Muscle of back (tissue), 13 donors: ENCODE measurements around the gene TAF11L12. TPM values are rescaled to one million over a fixed set of nuclear protein-coding genes. Genes with fewer than 3 reads are reported as not detected.
"Not testable (repeated sequence)": the region's sequence is repeated elsewhere in the genome, so short reads cannot be mapped to it uniquely, and the experiment has no call there.

Source experiments
- DNase-seq, 3 donors: peaks; one replicate each; pipeline versions ENCODE4 v3.0.0 to v3.0.0-alpha.2; 2013
- long read RNA-seq, 9 donors: transcript quantifications; one replicate each; lab custom pipeline, GENCODE V29; 2026
- polyA plus RNA-seq, 10 donors: library from polyadenylated mRNA; unstranded; fragments of 120-200 nt; gene quantifications; one replicate each; pipeline ENCODE4 v1.2.1, GENCODE V29; 2013; ENCODE audit not compliant: insufficient read length in 10 of 10

TAF11L12 gene
- polyA plus RNA-seq = not detected
- long read RNA-seq, donor 1 = 0 reads
- long read RNA-seq, donor 2 = 0 reads
- long read RNA-seq, donor 3 = 0 reads
- long read RNA-seq, donor 4 = 0 reads
- long read RNA-seq, donor 5 = 0 reads
- long read RNA-seq, donor 6 = 0 reads
- long read RNA-seq, donor 7 = 0 reads
- long read RNA-seq, donor 8 = 0 reads
- long read RNA-seq, donor 9 = 0 reads

GRCh38 chr5:17610092-17610491 is at the start of gene TAF11L12:
Gene TAF11L12, plus strand, starts transcription at chr5:17610392.
- not testable (repeated sequence) for DNase-seq

DNA sequence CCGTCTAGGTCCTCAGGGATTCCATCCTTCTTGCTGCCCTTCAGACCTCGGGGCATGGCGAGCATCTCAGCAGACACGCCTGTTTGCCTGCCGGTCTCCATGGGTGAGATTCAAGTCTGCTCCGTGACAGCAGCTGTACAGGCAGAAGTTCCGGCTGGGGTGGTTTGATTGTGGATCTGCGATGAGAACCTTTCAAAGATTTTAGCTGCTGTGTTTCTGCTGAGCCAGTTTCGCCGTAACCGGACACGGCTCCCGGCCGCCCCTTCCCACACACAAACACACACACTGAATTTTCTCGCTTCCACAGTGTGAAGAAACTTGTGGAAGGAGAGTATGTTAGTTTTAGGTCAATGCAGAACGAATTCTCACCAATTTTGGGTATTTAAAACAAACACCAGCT is 24.5 kb upstream of the TAF11L12 start, which contains the start of gene TAF11L7:
Gene TAF11L7 (minus strand): TSS at position 101 of the 400 bp plus-strand sequence.
- DNase-seq = not testable (repeated sequence)

DNA sequence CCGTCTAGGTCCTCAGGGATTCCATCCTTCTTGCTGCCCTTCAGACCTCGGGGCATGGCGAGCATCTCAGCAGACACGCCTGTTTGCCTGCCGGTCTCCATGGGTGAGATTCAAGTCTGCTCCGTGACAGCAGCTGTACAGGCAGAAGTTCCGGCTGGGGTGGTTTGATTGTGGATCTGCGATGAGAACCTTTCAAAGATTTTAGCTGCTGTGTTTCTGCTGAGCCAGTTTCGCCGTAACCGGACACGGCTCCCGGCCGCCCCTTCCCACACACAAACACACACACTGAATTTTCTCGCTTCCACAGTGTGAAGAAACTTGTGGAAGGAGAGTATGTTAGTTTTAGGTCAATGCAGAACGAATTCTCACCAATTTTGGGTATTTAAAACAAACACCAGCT is 19.3 kb upstream of the TAF11L12 start, which contains the start of gene TAF11L8:
Gene TAF11L8 (minus strand): TSS at position 101 of the 400 bp plus-strand sequence.
- DNase-seq = not testable (repeated sequence)

DNA sequence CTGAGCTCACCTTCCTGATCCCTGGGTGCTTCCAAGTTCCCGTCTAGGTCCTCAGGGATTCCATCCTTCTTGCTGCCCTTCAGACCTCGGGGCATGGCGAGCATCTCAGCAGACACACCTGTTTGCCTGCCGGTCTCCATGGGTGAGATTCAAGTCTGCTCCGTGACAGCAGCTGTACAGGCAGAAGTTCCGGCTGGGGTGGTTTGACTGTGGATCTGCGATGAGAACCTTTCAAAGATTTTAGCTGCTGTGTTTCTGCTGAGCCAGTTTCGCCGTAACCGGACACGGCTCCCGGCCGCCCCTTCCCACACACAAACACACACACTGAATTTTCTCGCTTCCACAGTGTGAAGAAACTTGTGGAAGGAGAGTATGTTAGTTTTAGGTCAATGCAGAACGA is 15.9 kb upstream of the TAF11L12 start, which contains the start of gene TAF11L9:
Gene TAF11L9 (minus strand): TSS at position 140 of the 400 bp plus-strand sequence.
- DNase-seq = not testable (repeated sequence)

DNA sequence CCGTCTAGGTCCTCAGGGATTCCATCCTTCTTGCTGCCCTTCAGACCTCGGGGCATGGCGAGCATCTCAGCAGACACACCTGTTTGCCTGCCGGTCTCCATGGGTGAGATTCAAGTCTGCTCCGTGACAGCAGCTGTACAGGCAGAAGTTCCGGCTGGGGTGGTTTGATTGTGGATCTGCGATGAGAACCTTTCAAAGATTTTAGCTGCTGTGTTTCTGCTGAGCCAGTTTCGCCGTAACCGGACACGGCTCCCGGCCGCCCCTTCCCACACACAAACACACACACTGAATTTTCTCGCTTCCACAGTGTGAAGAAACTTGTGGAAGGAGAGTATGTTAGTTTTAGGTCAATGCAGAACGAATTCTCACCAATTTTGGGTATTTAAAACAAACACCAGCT is 12.5 kb upstream of the TAF11L12 start, which contains the start of gene TAF11L10:
Gene TAF11L10 (minus strand): TSS at position 101 of the 400 bp plus-strand sequence.
- DNase-seq = not testable (repeated sequence)

DNA sequence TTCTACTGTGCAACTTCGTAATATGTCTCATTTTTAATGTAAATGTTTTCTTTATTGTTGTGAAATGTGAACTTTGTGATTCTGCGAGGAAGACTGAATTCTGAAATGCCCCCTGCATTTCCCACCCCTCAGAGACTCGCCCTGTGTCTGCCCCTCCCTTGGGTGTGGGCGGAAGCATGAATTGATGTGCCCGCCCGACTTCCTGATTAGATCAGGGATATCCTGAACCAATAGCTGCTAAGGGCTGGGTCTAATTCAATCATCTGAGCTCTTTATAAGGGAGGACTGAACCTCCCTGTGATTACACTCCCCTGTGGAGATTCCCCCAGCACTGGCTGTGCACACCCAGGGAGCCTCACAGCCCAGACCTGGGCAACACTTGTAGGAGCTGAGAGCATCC is 6.3 kb upstream of the TAF11L12 start, which contains the start of gene TAF11L11:
Gene TAF11L11 (plus strand): TSS at position 304 of the 400 bp plus-strand sequence.
- not testable (repeated sequence) for DNase-seq

DNA sequence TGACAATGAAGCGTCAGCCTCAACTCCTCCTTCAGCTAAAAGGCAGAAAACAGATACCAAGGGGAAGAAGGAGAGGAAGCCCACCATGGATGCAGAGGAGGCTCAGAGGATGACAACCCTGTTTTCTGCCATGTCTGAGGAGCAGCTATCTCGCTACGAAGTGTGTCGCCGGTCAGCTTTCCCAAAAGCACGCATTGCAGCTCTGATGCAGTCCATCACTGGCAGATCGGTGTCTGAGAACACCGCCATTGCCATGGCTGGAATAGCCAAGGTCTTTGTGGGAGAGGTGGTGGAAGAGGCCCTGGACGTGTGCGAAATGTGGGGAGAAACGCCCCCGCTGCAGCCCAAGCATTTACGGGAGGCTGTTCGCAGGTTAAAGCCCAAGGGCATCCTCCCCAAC is 5.2 kb upstream of the TAF11L12 start:
- DNase-seq = no peak

DNA sequence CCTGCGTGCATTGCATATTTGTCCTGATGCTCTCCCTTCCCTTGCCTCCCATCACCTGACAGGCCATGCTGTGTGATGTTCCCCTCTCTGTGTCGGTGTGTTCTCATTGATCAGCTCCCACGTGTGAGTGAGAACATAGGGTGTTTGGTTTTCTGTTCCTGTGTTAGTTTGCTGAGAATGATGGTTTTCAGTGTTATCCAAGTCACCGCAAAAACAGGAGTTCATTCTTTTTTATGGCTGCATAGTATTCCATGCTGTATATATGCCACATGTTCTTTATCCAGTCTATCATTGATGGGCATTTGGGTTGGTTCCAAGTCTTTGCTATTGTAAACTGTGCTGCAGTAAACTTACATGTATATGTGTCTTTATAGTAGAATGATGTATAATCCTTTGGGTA is 2.7 kb upstream of the TAF11L12 start:
- not testable (repeated sequence) for DNase-seq

DNA sequence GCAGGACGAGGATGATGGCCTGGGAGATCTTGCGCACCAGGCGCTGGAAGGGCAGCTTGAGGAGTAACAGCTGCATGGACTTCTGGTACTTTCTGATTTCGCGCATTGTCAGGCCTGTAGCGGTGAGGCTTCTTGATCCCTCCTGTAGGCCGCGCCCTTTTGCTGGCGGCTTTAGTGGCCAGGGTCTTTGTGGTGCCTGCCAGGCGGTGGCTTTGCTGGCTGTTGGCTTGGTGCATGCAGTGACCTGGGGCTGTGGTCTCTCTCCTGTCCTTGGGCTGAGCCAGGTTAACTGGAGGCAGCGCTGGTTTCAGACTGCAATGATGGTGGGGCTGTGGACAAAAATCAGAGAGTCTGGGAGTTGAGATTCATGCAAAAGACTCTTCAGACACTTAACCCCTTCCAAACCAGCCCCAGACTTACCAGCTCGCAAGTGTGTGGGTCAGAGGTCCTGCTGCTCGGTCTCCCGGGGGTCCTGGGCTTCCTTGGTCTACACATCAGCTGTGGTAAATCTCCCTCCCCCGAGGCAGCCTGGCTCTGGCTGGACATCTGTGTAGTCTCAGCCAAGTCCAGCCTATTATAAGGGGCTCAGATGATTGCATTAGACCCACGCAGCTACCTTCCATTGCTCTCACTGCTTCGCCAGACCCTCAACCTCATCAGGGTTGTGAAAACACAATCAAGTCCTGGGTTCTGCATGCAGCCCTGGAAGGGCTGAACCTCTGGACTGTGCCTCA is 4.8 kb downstream of the TAF11L12 start:
- no peak for DNase-seq

GRCh38 chr5:17619354-17619753 is 9.2 kb downstream of the TAF11L12 start:
- DNase-seq = no peak

GRCh38 chr5:17620627-17621026 is 10.4 kb downstream of the TAF11L12 start:
- no peak for DNase-seq

- no peak for DNase-seq
Measured at GRCh38 chr5:17625686-17626085, 15.5 kb downstream of the TAF11L12 start.

DNA sequence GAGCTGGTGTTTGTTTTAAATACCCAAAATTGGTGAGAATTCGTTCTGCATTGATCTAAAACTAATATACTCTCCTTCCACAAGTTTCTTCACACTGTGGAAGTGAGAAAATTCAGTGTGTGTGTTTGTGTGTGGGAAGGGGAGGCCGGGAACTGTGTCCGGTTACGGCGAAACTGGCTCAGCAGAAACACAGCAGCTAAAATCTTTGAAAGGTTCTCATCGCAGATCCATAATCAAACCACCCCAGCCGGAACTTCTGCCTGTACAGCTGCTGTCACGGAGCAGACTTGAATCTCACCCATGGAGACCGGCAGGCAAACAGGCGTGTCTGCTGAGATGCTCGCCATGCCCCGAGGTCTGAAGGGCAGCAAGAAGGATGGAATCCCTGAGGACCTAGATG is 21.6 kb downstream of the TAF11L12 start, which contains the start of gene TAF11L13:
Gene TAF11L13 (plus strand): TSS at position 301 of the 400 bp plus-strand sequence.
- DNase-seq = not testable (repeated sequence)

DNA sequence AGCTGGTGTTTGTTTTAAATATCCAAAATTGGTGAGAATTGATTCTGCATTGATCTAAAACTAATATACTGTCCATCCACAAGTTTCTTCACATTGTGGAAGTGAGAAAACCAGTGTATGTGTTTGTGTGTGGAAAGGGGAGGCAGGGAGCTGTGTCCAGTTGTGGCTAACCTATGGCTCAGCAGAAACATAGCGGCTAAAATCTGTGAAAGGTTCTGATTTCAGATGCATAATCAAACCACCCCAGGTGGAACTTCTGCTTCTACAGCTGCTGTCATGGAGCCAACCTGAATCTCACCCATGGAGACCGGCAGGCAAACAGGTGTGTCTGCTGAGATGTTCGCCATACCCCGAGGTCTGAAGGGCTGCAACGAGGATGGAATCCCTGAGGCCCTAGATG is 24.0 kb downstream of the TAF11L12 start, which contains the start of gene TAF11L14:
Gene TAF11L14 (plus strand): TSS at position 301 of the 400 bp plus-strand sequence.
- no peak for DNase-seq

DNA sequence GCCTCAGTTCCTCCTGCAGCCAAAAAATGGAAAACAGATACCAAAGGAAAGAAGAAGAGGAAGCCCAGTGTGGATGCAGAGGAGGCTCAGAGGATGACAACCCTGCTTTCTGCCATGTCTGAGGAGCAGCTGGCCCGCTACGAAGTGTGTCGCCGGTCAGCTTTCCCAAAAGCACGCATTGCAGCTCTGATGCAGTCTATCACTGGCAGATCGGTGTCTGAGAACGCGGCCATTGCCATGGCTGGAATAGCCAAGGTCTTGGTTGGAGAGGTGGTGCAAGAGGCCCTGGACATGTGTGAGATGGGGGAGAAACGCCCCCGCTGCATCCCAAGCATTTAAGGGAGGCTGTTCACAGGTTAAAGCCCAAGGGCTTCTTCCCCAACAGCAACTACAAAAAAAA is 39.0 kb downstream of the TAF11L12 start:
- not testable (repeated sequence) for DNase-seq

DNA sequence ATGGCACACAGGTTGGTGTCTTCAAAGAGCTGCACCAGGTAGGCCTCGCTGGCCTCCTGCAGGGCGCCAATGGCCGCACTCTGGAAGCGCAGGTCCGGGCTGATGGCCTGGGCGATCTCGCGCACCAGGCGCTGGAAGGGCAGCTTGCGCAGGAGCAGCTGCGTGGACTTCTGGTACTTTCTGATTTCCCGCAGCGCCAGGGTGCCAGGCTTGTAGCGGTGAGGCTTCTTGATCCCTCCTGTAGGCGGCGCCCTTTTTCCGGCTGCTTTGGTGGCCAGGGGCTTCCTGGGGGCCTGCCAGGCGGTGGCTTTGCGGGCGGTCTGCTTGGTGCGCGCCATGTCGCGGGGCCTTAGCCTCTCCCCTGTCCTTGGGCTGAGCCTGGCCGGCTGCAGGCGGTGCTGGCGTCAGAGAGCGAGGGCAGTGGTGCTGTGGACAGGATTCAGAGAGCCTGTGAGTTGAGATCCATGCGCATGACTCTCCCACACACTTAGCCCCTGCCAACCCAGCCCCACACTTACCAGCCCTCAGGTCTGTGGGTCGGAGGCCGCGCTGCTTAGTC is 45.1 kb downstream of the TAF11L12 start:
- not testable (repeated sequence) for DNase-seq

DNA sequence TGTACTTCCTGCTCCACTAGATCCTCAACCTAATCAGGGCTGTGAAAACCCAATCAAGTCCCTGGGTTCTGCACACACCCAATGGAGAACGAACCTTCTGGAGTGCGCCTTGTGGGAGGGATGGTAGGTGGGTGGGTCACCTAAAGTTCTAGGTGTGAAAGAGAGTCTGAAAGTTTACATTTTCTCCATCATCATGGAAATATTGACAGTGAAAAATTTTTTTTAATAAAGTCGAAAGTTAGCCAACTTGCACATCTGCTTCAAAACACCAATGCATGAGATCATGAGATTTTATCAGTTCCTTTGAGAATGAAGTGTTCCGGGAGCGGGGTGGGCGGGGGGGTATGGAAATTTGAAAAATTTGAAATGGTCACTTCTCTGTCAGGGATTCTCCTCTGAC is 45.7 kb downstream of the TAF11L12 start:
- peak in 2 of 3 donors; percentile 13 to 46 for DNase-seq

Other genes with a start within 250 kb of the TAF11L12 start
- gene TAF11L2, start 112.2 kb upstream of the TAF11L12 start, polyA plus RNA-seq = not detected
- not detected for gene TAF11L3, start 92.0 kb upstream of the TAF11L12 start, polyA plus RNA-seq
- gene TAF11L4, start 88.6 kb upstream of the TAF11L12 start, polyA plus RNA-seq = not detected
- not detected for gene TAF11L5, start 85.2 kb upstream of the TAF11L12 start, polyA plus RNA-seq
- not detected for gene TAF11L6, start 81.7 kb upstream of the TAF11L12 start, polyA plus RNA-seq
- not detected for gene TAF11L7, start 24.6 kb upstream of the TAF11L12 start, polyA plus RNA-seq
- not detected for gene TAF11L8, start 19.4 kb upstream of the TAF11L12 start, polyA plus RNA-seq
- not detected for gene TAF11L9, start 16.0 kb upstream of the TAF11L12 start, polyA plus RNA-seq
- gene TAF11L10, start 12.6 kb upstream of the TAF11L12 start, polyA plus RNA-seq = not detected
- not detected for gene TAF11L11, start 6.2 kb upstream of the TAF11L12 start, polyA plus RNA-seq
- gene TAF11L13, start 21.7 kb downstream of the TAF11L12 start, polyA plus RNA-seq = not detected
- gene TAF11L14, start 24.1 kb downstream of the TAF11L12 start, polyA plus RNA-seq = not detected